Measurements from ENCODE around the gene DPP9. TPM values are rescaled to one million over a fixed set of nuclear protein-coding genes. Genes with fewer than 3 reads are reported as not detected.

Gene DPP9
- total RNA-seq, 1 experiment from 2014 or later: 72.8 TPM

DNA sequence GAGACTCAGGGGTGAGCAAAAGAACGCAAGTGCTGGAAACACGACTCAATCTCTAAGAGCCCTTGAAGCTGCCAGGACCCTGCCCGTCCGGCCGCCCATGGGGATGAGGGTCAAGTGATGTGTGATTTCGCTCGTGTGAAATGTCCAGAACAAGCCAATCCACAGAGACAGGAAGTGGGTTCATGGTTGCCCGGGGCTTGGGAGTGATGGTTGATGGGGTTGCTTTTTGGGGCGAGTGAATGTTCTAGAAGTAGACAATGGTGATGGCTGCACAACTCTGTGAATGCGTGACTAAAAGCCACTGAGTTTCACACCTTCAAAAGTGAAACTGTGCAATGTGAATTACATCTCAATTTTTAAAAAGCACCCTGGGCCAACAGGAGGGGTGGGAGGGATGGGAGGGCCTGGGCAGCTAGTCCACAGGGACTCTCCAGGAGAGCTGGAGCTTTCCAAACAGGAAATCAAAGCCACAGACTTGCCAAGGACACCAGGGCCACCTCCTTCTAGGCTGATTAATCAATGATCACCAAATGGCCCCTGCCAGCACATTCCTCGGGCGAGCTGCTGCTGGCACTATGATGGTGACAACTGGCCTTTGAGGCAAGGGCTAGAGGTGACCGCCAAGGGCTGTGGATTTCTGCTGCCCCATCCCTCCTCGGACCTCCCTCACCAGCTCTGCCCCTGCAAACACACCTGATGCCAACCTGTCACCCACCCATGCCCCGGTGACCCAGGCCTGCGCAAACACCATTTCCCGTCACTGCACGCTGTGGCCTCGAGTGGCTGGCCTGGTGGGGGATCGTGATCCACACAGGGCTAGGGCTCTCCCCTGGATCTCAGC lies 14.0 kb downstream of the DPP9 start:
- DNase-seq (ENCODE audit: low spot score): no peak

DNA sequence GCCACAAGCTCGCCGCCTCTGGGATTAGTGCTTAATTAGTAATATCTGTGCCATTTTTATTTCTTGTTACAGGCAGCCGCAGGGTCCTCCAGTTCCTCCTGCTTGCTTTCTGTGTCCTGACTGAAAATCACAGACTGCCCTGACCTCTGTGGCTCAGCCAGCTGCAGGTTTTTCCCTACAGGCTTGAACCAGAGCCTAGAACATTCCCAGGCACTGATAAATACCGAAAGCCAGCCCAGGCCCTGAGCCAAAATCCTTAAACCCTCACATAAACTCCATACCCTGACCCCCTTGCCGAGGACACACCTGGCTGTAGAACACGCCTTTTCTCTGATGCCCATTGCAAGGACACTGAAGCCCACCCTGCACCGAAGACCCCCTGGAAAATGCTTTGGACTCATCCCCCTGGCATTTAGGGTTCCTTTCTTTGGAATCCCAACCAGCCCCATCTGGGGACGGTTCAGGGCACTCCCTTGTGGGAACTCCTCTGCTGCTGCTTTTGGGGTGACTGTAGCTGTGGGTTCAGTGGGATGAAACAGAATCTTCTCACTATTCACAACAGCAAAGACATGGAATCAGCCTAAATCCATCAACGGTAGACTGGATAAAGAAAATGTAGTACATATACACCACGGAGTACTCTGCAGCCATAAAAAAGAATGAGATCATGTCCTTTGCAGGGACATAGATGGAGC lies 15.5 kb downstream of the DPP9 start:
- DNase-seq (ENCODE audit: low spot score): no peak

DNA sequence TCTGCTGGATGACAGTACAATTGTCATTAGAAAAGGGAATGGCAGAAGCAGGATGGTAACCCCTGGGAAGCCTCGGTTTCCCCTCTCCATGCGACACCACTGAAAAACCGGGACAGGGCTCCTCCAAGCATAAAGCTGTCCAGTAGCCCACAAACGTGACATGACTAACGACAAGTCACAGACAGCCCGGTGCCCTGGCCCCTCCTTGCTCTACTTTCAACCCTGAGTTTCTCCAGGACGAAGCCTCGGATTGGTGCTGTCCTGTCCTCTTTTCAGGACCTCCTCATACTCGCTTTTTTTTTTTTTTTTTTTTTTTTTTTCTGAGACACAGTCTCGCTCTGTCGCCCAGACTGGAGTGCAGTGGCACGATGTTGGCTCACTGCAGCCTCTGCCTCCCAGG lies 16.3 kb downstream of the DPP9 start:
- DNase-seq (ENCODE audit: low spot score): no peak

DNA sequence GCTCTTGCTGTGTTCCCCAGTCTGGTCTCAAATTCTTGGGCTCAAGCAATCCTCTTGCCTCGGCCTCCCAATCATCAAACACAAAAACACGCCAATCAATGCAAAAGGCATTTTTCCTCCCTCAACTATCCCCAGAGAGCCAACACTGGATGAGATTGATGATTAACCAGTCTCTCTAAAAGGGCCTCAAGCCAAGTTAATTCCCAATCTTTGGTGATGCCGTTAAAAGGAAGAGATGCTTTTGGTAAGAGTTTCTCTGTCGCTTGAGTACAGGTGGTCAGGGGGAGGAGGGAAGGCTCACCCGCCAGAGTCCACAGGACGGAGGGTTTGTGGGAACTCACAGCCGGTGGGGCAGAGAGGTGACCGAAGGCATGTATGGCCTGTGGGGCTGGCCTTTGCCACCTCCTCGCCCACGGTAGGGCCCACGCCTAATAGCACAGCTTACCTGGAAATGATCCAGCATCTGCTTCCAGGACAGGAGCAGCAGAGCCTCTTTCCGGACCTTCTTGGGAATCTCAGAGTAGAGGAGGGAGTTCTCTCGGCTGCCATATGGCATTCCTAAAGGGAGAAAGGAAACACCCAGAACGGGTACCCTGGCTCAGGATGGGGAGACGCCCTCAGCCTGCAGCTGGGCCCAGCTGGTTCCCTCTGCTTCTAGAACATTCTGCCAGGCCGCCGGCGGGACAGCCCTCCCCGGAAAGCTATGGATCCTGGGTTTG lies 18.1 kb downstream of the DPP9 start:
- no peak for DNase-seq (ENCODE audit: low spot score)

DNA sequence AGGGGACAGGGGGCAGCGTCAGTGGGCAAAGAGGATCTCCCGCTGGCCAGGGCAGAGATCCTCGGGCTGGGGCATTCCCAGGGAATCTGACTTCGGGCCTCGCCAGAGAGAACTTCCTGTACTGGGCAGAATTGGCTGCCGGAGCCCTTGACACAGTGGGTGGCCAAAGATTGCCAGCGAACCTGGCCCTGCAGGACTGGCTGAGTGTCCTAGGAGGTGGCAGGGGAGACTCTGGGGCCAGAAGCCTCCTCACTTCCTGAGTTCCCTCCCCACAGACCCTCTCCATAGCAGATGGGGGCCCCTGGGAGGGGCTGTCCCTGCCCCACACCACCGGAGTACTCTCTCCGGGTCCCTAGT lies 19.3 kb downstream of the DPP9 start:
- DNase-seq (ENCODE audit: low spot score): no peak

DNA sequence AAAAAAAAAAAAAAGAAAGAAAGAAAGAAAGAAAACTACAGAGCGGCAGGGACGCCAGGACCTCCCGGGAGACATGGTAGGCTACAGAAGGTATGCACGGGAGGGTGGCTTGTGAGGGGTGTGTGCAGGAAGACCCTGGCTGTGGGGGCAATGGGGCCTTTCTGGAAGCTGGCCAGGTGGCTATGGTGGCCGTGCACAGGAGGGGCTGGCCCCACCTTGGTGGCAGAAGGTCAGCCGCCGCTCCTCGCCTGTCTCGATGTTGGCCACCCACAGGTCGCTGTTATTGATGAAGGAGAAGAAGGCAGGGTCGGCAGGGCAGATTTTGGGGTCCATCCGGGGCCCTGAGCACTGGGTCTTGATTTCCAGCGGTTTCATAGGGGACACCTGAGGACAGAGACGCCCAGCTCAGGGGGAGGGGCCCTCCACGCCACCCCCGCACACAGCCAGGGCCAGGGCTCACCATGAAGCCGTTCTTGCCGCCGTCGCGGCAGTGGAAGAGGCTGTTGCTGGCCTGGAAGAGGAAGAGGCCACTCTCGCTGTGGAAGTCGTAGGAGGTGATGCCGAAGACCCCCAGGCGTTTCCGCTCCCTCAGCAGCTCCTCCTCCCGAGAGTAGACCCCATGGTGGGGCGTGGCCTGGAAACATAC lies 19.8 kb downstream of the DPP9 start:
- DNase-seq (ENCODE audit: low spot score): no peak

DNA sequence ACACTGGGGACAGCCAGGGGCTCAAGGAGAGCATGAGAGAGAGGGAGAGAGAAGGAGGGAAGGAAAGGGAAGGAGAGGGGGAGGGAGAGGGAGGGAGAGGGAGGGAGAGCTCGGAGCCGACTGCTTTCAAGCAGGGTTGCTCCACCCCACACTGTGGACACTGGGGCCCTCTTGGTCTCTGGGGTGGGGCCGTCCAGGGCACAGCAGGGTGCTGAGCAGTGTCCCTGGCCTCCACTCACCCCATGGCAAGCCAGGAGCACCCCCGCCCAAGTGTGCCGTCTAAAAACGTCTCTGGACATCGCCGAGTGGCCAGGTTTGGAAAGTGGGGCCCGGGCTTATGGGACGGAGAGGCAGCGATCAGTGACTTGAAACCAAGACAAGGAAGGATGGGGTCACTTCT lies 20.9 kb downstream of the DPP9 start:
- DNase-seq (ENCODE audit: low spot score): no peak

DNA sequence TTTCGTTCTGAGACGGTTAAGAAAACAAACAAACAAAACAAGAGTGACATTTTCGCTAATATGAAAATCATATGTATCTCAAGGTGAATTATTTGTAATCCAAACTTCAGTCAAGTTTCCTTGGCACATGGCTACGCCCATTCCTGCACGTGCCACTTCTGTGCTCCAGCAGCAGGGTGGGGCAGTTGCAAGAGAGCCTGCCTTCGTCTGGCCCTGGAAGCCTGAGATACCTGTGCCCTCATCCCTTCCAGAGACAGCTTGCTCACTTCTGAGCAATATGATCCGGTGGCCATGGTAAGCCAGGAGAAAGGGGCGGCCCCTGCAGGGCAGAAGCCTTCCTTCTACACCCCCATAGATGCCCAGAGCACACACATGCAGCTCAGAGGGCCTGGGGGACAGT lies 22.1 kb downstream of the DPP9 start:
- no peak for DNase-seq (ENCODE audit: low spot score)

DNA sequence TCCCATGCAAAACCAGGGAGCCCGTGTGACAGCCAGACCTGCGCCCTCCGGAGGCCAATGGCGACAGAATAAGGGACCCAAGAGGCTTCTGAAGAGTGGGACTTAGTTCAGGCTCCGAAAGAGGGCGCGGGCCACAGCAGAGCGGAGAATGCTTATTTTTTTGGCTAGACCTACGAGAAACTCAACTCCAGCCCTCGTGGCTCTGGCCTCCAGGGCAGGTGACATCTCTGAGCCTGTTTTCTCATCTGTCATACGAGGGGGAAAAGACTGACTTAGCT lies 23.0 kb downstream of the DPP9 start:
- no peak for DNase-seq (ENCODE audit: low spot score)

DNA sequence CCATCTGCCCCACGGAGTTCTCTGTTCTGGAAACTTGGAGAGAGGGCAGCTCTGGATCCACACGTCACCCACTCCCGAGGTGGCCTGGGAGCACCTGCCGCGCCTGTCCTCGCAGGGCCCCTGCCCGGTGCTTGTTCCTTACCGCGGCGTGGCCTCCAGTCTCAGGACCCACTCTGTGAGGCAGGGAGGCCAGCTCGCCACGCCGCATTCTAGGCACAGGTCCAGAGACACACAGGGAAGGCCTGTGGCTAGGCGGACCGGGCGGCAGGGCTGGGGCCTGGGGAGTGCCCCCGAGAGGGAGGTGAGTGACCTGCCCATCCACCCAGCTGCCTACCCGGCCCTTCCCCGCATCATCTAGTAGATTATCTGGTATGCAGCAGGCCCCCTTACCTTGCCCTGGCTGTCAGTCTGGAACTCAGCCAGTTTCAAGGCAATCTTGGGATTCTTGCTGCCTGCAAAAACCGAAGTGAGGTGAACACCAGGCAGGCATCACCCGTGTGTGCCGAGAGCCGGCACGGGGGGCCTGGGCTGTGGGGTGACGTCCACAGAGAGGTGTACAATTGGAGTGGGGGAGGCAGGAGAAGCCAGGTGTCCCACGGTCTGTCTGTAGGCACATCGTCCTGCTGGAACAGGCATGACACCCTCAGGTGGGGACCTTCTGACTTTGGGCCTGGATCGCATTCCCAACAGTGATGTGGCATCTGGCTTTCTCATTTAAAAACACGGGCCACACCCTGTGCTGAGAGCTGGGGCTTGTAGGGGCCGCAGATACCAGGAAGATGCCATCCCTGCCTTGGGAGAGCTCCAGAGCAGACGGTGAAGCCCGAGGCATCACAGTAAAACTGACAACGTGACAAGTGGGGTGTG lies 23.6 kb downstream of the DPP9 start:
- no peak for DNase-seq (ENCODE audit: low spot score)

DNA sequence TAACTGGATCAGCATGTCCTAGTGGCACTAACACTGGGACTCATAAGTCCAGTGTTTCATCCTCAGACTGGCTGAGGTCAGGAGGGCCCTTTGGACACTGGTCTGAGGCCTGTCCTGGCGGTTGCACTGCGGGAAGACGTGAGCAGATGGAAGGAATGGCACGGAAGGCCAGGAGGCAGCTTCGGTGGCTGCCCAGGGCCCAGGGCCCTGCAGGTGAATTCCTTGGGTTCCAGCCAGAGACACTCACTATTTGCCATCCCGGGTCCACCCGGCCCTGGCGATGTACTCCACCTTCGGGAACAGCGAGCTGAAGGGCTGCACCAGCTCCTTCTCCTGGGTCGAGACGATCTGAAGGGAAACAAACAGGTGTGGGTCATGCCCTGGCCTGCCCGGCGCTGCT lies 26.3 kb downstream of the DPP9 start:
- DNase-seq (ENCODE audit: low spot score): no peak

DNA sequence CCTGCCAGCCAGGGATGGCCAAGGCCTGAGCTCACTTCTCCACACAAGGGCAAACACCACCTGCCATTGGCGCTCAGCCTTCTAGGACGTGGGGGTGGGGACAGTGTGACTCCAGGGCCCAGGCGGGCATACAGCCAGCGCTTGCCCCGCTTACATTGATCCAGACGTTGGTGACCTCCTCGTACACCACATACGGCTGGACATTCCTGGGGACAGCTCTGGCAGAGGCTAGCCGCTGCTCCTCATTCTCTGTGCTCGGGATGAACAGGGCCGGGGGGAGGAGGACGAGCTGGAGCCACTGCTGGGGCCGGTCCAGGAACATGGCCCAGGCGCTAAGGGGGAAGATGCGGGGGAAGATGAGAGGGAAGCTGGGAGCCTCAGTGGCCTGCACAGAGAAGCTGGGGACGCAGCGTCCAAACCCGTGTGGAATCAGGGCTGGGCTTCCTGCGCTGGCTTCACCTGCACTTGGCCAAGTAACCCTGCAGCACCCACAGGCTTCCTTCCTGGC lies 28.4 kb downstream of the DPP9 start:
- no peak for DNase-seq (ENCODE audit: low spot score)

DNA sequence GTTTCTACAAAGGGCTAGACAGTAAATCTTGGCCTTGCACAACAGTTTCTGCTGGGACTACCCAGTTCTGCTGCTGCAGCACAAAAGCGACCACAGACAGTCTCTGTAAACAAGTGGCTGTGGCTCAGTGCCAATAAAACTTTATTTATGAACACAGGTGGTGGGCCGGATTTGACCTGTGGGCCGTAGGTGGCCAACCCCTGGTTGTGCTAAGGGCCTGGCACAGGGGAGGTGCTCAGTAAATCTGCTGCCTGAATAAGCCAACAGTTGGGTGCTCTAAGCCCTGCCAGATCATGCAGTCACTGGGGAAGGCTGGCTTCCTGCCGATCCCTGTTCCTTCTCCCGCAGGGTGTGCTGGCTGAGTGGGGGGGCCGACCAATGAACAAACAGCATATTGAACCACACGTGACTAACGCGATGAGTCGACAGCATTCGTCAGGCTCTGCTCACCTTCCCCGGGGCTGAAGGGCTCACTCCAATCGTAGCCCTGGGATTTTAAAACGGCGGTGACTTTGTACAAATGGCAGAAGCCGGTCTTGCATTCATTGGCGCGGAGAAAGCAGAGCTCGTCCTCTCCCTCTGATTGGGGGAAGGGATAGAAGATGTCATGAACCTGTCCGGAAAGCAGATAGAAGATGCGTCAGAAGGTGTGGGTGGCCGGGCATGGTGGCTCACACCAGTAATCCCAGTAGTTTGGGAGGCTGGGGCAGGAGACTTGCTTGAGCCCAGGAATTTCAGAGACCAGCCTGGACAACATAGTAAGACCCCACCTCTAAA lies 29.2 kb downstream of the DPP9 start:
- DNase-seq (ENCODE audit: low spot score): peak; percentile 72

DNA sequence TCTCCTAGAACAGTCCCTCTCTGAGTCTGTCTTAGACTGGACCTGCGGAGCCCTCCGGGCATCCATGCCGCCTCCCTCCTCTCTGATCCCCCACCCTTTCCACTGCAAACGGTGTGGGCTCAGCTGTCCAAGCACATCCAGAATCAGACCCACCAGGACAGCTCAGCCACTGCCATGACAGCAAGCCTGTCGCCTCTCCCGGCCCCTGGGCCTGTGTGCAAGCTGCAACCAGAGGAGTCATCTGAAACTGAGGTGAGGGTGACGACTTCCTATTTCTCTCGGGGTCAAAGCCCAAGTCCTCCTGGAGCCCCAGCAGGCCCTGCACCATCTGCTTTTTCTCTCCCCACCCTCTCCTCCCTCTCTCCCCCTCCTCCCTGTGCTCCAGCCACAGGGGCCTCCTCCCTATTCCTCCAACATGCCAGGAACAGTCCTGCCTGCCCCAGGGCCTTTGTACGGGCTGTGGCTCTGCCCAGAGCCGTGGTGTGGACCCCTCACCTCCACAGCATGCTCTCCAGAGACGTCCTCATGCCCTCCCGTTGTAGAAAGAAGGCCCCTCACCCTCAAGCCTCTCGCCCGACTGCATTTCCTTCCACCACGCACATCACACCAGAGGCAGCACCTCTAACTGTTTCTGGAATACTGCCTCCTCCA lies 30.0 kb downstream of the DPP9 start:
- no peak for DNase-seq (ENCODE audit: low spot score)

DNA sequence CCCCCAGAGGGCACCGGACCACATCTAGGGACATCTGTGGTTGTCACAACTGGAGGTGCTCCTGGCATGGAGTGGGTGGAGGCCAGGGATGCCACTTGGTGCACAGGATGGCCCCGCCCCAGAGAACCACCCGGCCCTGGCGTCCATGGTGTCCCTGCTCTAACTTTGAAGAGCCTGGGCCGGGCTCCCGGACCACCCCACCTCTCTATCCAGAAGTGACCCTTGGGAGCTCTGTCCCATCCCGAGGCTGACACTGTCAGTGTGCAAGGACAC lies 30.6 kb downstream of the DPP9 start:
- no peak for DNase-seq (ENCODE audit: low spot score)

DNA sequence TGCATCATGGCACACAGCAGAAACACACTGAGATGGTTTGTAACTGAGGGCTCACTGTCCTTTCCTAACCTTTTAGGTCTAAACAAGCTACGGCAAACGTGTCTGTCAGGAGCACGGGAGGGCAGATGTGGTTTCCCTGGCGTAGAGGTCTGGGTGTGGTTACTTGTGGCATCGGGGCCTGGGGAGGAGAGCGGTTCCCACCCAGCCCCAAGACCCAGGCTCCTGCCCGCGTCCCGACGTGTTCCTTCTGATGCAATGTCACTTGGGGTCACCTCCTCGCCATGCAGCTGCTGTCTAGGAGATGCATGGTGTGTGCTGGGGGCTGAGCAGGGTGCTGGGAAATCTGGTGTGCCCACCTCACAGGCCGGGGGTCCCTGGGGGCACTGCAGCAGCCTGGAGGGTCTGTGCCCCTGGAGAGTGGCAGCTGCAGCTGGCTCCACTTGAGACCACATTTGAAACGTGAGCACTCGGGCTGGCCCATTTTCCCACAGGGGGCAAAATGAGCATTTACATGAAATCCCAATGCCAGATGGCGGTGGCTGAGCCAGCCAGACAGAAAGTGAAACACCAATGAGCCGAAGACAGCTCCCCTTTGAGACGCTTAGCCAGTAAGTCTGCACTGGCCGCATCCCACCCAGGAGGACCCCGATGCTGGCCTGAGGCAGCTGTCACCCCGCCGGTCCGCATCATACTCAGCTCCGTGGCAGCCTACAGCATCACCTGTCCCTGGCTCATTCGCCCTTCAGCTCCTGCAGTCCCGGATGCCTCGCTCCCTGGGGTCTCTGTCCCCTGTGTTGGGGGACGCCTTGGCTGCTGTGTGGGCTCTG lies 31.2 kb downstream of the DPP9 start:
- no peak for DNase-seq (ENCODE audit: low spot score)

DNA sequence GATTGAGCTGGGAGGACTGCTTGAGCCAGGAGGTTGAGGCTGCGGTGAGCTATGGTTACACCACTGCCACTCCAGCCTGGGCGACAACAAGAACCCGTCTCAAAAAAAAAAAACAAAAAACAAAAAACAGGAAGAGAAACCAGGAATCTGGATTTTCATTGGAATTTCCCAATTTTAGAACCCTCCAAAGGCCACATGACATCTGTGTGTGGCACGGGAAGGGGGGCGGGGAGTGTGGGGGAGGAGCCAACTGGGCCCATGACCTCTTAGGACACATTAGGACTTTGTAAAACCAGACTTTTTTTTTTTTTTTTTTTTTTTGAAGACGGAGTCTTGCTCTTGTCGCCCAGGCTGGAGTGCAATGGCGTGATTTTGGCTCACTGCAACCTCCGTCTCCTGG lies 32.3 kb downstream of the DPP9 start:
- DNase-seq (ENCODE audit: low spot score): no peak

DNA sequence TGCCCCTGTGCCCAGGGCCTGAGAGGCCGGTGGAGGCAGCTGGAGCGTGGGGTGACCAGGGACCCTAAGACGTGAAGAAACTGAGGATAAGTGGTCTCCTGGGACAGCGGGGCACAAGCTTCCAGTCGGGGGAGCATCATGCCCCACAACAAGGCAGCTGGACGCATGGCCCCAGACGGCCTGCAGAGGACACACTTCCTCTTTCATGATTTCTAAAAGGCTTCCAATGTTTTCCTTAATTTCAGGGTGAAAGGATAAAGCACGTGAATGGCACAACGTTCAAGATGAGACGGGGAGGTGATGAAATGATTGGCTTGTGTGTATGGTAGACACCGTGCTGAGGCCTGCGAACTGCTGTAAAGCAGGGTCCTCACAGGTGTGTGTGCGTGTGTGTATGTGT lies 33.3 kb downstream of the DPP9 start:
- no peak for DNase-seq (ENCODE audit: low spot score)

DNA sequence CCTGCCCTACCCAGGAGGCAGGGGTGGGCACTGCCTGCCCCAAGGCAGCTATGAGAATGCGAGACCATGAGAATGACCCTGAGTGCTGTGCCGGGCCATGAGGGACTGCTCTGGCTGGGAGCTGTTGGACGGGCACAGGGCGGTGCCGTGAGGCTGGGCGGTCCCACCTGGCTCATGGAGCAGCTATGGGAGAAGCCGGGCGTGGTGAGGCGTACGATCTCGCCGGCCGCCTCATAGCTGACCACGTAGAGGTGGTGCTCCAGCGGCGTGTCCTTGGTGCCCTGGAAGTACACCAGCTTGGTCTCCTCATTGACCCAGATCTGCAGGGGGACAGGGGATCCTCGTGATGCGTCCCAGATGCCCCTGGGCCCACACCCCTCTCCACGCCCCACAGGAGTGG lies 34.2 kb downstream of the DPP9 start:
- DNase-seq (ENCODE audit: low spot score): no peak
